ENCODE measurements around the gene CCL2.
"Not testable (repeated sequence)": the region's sequence is repeated elsewhere in the genome, so short reads cannot be mapped to it uniquely, and the experiment has no call there.

CCL2 gene

DNA sequence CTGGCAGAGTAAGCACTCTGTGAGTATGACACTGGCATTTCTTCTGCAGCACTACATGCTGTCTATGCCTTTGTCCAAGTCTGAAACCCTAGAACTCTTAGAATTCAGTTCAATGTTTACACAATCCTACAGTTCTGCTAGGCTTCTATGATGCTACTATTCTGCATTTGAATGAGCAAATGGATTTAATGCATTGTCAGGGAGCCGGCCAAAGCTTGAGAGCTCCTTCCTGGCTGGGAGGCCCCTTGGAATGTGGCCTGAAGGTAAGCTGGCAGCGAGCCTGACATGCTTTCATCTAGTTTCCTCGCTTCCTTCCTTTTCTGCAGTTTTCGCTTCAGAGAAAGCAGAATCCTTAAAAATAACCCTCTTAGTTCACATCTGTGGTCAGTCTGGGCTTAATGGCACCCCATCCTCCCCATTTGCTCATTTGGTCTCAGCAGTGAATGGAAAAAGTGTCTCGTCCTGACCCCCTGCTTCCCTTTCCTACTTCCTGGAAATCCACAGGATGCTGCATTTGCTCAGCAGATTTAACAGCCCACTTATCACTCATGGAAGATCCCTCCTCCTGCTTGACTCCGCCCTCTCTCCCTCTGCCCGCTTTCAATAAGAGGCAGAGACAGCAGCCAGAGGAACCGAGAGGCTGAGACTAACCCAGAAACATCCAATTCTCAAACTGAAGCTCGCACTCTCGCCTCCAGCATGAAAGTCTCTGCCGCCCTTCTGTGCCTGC, at the start of gene CCL2:
Gene CCL2 (plus strand): TSS at position 635 of the 730 bp plus-strand sequence. CDS start 65 bp downstream, at position 700.
- peak; percentile 89 for DNase-seq

DNA sequence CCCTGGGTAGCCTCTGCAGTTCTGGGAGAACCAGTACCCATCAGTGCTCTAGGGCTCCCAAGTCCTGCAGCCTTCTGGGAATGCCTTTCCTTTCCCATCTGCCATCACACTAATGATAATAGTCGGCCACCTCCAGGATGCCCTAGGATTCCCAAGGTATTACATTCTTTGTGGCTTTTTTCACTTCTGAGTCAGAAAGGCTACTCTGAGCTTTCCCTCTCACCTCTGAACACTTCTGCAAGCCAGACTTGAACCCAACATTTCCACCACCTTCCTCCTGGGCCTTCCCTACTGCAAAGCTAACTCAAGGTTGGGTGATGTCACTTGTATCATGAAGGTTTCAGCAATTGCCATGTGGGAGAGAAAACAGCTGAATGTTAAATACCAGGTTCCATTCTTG, 49.7 kb upstream of the CCL2 start:
- DNase-seq = no peak

DNA sequence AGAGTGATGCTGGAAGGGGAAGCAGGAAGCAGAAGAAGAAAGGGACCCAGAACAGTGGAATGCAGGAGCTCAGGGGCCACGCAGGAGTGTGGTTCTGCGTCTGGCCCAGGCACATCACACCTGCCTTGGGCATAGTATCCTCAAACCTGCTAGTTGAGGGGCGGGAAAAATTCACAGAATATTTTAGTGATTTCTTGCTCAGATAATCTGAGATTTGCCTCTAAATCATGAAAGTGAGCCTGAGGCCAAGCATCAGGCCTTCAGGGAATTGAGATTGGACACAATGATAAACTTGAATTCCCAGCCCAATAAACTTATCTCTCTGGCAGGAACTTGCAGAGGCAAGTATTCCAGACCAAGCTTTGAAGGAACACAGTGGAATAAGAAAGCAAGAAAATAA, 48.5 kb upstream of the CCL2 start:
- no peak for DNase-seq

DNA sequence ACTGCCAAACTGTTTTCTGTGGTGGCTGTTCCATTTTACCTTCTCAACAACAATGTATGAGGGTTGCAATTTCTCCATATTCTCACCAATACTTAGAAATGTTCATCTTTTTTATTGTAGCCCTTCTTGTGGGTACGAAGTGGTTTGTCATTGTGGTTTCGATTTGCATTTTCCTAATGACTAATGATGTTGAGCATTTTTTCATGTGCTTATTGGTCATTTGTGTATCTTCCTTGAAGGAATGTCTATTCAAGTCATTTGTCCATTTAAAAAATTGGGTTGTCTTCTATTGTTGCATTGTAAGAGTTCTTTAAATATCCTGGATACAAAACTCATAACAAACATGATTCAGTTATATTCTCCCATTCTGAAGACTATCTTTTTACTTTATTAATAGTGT, 47.5 kb upstream of the CCL2 start:
- no peak for DNase-seq

DNA sequence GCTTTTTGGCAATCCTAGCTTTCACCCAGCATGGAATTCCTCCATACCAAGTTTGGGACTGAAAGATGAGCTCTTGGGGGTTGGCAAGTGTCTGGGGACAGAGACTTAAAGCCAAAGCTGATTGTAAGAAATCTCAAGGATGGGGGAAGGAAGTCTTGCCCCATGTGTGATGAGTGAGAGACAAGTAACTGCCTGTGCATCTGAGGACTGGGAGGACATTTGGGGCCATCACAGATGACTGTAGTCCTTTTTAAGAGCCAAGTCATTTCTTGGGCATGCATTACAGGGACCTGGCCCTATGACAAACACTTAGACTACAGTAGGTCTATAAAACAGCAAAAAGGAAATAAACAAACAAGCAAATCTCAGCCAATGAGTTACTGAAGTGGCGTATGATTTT, 36.3 kb upstream of the CCL2 start:
- no peak for DNase-seq

DNA sequence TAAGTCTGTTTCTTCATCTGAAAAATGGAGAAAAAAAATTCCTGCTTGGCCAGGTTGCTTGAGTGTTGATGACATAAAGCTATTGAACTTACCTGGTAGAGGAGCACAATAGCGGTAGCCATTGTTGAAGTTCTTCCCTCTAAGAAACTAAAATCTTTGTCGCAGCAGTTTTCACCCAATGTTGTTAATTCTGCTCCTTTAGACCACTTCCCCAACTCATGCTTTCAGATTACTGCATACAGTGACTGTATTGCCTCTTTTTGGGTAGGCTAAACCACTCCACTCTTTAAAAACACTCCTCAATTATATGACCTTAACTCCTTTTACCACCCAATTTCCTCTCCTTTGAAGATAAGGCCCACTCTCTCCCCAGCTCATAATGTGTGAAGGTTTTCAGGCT, 35.7 kb upstream of the CCL2 start:
- DNase-seq = peak; percentile 62

DNA sequence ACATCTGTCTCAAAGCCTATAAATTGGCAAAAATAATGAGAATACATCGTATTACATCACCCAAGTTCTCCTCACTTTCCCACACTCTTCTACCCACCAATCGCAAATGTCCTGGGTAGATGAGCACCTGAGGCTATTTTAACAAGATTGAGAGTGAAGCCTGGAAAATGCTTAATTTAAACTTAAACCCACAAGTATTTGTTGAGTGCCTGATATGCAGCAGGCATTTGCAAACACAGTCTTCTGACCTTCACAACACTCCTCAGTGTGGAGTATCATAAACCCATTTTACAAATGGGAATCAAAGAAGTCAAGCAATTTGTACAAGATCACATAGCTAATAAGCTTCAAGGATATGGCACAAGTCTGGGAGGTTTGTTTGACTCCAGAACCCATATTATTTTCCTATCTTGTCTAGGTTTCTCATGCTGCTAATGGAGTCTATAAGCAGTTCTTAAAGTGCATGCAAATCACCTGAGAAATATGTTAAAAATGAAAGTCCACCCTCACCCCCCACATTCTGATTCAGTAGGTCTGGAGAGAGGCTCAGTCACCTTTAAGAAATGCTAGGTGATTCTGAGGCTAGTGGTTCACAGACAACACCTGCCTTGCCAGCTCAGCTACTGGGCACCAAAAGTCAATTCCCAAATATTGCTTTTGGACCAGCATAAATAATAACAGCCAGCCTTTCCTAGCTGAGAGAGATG, 34.9 kb upstream of the CCL2 start:
- DNase-seq = no peak

DNA sequence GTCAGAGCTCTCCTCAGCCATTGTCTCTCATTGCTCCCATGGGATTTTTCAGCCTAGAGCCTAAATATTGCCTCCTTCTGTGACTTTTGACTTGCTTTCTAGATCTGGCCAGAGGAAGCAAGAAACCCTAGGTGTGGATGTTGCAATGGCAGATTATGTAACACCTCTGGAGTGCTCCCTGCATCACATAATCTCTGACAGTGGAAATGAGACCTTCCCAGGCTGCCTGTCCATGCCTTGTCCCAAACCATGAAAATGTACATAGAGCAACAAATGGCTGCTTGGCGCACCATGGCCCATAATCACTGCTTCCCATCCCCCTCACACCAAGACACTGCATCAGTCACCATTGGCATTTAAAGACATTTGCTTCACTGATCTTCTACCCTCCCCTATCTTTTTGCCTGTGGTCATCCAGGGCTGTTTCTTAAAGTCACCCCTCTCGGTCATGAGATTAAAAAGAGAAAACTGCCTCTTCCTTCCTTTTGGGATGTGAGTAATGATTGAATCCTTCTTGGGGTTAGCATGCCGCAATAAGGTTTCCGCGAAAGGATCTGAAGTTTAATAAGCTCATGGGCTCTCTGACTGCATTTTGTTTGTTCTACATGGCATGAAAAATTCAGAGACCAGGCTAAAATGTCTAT, 34.2 kb upstream of the CCL2 start:
- peak; percentile 79 for DNase-seq

DNA sequence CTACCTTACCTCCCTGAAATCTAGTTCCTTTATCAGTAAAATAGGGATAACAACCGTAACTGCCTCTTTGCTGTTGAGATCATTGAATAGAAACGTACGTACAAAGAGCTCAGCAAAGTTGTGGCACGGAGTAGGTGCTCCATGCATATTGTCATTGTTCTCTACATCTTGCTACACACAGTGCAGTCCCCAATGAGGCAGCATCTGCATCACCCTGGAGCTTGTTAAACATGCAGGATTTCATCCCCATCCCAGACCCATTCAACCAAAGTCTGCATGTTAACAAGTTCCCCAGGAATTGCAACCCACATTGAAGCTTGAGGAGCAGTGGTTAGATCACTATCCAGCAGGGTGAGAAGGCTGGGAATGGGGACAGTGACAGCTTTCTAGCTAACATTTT, 33.7 kb upstream of the CCL2 start:
- DNase-seq = no peak

DNA sequence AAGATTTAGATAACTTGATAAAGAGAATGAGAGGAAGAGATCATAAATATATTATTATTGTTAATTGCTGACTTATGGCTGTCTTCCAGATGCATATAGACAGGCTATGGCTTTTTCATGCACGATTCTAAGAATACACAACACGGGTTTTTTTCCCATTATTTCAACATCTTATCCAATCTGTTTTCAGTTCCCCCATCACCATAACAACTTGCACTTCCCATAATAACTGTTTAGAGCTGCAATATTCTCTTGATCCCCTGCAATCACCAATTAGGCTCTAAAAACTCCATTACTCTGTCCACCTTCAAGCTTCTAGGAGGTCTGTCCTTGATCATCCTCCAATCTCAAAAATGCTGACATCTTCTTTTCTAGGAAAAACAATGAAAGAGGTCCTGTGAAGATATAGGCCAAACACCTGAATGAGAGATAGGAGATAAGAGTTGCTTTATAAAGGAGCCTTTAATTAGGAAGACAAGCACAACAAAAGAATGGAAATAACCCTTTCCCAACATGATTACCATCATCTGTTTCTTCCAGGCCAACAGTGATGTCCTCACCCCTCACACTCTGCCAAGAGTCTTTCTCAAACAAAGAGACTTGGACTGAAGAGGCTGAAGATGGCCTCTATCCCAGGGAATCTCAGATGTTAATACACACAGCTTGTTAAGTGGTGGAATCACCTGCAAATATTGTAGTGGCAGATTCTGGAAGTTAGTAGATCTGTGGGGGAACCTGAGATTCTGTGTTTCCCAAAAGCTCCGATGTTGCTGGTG, 32.2 kb upstream of the CCL2 start:
- peak; percentile 82 for DNase-seq

DNA sequence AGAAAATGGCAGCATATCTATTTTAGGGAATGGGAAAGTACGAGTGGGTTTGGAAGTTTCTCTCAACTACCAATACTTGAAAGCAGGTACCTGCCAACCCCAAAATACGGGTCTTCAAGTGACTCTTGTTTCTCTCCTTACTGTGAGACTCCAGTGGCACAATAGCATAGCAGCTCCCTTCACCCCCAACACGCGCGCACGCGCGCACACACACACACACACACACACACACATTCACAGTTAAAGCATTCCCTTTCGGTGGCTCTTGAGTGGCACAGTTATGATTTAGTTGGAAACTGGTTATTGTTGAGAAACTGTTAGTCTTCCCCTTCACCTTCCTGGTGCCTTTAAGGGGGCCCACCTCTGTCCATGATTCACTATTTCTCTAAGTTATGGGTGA, 30.0 kb upstream of the CCL2 start:
- DNase-seq = no peak

DNA sequence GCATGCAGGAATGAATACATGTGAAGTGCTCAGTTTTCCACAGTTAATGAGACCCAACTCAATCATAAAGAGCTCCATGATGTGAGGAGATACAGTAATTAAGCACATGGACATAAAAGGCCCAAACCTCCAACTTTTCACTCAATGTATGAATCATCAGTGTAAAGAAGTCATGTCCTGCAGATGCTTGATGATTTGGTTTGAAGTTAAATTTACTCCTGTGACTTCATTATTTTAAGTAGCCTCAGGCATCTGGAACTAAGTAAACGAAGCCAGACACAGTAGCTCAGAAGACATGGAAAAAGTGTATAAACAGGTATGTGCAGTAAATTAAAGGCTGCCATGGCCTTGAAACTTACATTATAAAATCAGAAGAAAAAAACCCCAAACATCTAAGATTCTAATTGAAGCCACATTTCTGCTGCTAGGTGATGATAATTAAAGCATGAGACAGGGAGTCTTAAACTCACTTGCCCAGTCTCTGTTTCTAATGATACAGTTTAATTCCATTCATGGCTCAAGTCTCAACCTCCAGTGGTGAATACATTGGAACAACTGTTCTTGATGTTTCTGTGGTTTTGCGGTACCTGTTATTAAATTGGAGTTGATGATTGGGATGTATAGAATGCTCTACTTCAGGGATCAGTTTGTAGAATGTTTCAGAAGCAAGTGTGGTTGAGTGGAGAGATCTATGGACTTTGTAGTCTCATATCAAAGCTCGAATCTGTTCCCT, 28.9 kb upstream of the CCL2 start:
- DNase-seq = no peak

DNA sequence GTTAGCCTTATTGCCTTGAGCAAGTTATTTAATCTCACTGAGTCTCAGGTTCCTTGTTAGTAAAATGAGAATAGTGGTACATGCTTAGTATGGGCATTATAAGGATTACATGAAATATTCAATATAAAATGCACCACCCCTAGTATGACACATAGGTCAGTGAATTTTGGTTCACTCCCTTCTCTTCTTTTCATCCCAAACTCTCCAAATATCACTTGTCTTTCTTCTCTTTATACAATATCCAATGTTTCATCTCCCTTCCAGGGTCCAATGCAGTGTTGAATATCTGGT, 28.4 kb upstream of the CCL2 start:
- no peak for DNase-seq

DNA sequence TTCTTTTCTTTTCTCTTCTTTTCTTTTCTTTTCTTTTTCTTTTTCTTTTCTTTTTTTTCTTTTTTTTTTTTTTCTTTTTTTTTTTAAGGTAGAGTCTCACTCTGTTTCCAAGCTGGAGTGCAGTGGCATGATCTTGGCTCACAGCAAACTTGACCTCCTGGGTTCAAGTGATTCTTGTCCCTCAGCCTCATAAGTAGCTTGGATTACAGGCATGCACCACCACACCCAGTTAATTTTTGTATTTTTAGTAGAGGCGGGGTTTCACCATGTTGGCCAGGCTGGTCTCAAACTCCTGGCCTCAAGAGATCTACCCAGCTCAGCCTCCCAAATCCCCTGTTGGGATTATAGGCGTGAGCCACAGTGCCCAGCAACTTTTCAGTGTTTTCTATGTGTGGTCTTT, 27.8 kb upstream of the CCL2 start:
- not testable (repeated sequence) for DNase-seq

DNA sequence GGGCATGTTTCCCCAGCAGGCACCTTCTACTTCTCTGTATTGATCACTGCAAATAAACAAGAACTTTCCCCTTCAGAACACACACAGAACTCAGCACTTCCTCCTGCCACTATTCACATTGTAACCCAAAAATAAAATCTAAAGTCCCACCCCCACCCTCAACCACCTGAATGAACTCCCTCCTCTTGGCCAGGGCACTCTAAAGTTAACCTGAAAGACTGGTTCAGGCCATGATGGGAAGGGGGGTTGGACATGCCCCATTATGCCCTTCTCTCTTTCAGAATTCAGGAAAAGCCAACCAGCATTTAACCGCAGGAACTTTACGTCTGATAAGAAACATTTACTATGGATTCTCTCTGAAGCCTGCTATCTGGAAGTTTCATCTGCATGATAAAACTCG, 27.4 kb upstream of the CCL2 start:
- no peak for DNase-seq

DNA sequence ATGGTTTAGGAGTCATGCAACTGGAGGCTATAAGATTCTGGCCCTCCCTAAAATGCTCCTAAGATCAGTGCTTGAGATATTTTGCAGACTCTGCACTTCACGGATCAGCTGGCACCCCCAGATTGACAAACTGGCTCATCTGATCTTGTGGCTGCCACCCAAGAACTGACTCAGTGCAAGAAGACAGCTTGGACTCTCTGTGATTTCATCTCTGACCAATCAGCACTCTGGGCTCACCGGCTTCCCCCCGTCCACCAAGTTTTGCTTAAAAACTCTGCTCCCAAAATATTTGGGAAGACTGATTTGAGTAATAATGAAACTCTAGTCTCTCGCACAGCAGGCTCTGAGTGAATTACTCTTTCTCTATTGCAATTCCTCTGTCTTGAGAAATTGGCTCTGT, 26.3 kb upstream of the CCL2 start:
- DNase-seq = no peak

DNA sequence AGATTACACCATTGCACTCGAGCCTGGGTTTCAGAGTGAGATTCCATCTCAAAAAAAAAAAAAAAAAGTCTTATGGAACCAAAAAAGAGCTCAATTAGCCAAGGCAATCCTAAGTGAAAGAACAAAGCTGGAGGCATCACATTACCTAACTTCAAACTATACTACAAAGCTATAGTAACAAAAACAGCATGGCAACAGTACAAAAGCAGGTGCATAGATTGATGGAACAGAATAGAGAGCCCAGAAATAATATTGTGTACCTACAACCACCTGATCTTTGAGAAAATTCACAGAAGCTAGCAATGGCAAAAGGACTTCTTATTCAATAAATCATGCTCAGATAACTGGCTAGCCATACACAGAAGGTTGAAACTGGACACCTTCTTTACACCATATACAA, 24.7 kb upstream of the CCL2 start:
- no peak for DNase-seq

DNA sequence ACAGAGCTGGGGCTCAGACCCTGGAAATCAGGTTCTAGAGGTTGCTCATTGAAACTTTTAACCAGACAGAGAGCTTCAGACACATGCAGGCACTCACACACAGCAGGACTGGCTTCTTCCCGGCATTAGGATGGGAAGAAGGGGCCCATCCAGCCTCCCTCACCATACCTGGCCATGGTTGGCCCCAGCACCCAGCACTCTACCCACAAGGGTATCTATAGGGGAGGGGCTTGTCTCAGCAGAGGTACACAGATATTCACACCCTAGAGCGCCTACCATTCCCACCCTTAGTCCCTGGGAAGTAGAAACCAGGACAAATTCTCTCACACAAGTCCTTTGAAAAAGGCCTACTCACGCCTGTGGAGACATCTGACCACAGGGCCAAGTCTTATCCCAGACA, 20.5 kb upstream of the CCL2 start:
- DNase-seq = no peak

DNA sequence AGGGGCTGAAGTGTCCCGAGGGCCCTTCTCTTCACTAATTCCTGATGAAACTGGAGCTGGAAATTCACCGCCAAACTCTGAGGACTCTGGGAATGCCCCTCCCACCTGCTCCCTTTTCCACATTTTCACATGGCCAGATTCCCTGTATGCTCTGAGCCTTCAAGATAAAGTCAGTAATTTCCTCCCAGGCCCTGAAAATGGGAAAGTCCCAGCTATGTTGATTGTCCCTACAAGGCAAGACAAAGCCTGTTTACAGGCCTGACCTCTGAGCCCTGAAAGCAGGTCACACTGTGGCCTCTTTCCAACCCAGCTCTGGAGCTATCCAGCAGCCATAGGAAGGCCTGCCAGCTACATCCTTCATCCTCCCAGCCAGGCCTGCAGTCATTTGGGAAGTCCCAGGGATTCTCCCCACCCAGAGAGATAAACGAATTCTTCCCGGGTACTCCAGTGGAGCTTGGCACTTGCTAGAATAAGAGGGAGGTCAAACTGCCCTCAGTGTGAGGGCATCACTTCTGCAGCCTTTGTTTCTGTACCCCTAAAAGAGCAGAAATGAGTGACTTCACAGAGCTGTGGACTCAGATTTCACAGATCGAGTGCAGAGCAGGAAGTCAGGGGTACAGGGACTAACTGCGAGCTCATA, 19.6 kb upstream of the CCL2 start:
- peak; percentile 63 for DNase-seq

DNA sequence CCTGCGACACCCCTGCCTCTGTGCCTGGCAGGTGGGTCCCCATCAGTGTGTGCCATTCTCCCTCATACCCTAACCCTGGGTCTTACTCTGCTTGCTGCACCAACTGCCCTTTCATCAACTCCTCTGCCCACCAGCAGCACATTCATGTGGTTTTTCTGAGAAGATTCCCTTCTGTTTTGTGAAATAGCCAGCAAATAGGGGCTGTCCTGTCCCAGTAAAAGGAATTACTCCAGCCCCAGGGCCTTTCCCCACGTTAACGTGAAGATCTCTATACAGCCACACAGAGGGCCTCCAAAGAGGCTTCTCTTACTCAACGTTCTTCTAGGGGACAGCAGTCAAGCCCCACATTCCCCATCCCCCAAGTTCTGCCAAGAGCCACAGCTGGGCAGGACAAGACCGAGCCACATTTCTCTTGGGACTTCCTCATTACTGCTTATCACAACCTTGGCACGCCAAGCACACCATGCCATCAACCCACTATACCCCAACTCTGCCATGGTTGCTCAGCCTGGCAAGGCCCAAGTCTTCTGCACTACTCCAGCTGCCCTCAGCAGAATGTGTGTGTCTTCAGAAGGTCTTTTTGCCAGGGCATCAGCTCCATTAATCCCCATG, 18.7 kb upstream of the CCL2 start:
- DNase-seq = peak; percentile 82

DNA sequence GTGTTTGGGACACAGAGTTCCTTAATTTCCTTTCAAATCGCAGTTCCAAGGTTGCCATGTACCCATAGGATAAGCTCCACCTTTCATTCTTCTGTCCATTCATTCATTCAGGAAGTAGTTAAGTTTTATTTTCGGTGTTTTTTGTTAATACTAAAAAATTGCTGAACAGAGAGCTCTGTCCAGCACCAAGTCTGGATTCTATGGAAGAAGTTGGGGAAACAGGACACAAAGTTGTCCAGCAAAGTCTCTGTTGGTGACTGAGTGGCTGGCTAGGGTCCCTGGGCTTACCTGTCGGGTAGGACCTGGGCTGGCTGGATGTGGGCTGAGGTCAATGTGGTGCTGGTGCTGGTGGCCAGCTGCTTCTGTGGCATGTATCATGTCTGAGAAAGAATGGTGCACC, 17.6 kb upstream of the CCL2 start:
- DNase-seq = no peak

DNA sequence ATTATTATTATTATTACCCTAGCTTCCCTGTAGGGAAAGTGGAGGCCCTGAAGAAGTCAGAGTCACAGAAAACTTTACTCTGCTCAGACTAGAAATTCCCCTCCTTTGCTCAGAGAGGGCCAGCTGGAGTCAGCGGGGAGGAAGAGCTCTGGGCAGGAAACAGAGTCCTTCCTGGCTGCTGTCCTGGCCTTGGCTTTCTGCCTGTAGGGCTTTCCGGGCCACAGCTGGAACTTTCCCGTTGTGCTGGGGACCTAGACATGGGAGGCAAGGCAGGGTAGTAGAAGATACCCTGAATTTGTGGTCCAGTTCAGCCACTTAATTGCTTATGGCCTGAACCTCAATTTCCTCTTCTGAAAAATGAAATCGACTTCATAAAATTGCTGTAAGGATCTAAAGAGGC, 14.0 kb upstream of the CCL2 start:
- peak; percentile 42 for DNase-seq
